Thymus (tissue), 11 donors: ENCODE data around the gene SYCE3. TPM values are rescaled to one million over a fixed set of nuclear protein-coding genes. Genes with fewer than 3 reads are reported as not detected.

Source experiments
- DNase-seq, 9 donors: peaks; one replicate each; pipeline ENCODE4 v3.0.0-alpha.2; 2013; ENCODE audit warnings: low spot score in 9 of 9, low read depth in 6 of 9, missing footprints in 1 of 9
- H3K27ac ChIP-seq, 2 donors: one replicate each; pipeline ENCODE4 v1.5.1; 2013; ENCODE audit warnings: control low read depth in 1 of 2, low read depth in 1 of 2, low read length in 1 of 2, mild to moderate bottlenecking in 1 of 2, moderate library complexity in 1 of 2
- H3K27me3 ChIP-seq, 2 donors: one replicate each; pipeline ENCODE4 v1.5.1; 2013; ENCODE audit warnings: low read length in 1 of 2; ENCODE audit not compliant: control insufficient read depth in 2 of 2, insufficient read depth in 1 of 2
- H3K36me3 ChIP-seq, 2 donors: one replicate each; pipeline ENCODE4 v1.5.1; 2013; ENCODE audit warnings: low read length in 1 of 2, mild to moderate bottlenecking in 1 of 2, moderate library complexity in 1 of 2; ENCODE audit not compliant: control insufficient read depth in 2 of 2, insufficient read depth in 2 of 2
- H3K4me1 ChIP-seq, 2 donors: one replicate each; pipeline ENCODE4 v1.5.1; 2013; ENCODE audit warnings: low read length in 2 of 2; ENCODE audit not compliant: control insufficient read depth in 2 of 2, insufficient read depth in 2 of 2
- H3K4me3 ChIP-seq, 2 donors: one replicate each; pipeline ENCODE4 v1.5.1; 2013; ENCODE audit warnings: low read length in 2 of 2, control low read depth in 1 of 2, mild to moderate bottlenecking in 1 of 2
- H3K9me3 ChIP-seq, 2 donors: one replicate each; pipeline ENCODE4 v1.5.1; 2013; ENCODE audit warnings: low read length in 1 of 2, mild to moderate bottlenecking in 1 of 2; ENCODE audit not compliant: control insufficient read depth in 2 of 2, insufficient read depth in 1 of 2
- WGBS: extraction: QIAGEN DNeasy Blood & Tissue Kit; methylation state at CpG from one replicate; pipeline ENCODE4 v1.1.7; 2013; 5-methylcytosine and 5-hydroxymethylcytosine counted together
- polyA plus RNA-seq: library from polyadenylated mRNA; stranded (reverse); fragments of 200-250 nt; gene quantifications from one replicate; pipeline ENCODE4 v1.2.3, GENCODE V29; 2013
- total RNA-seq: library from RNA; stranded (reverse); fragments of 120-200 nt; gene quantifications from one replicate; pipeline ENCODE4 v1.2.4, GENCODE V29; 2013
- donor health status: healthy.

Gene SYCE3
- total and polyA plus RNA-seq, 2 donors, result 0.19 to 1.1 TPM

- Histone ChIP-seq H3K9me3 (peaks cover 1 to 12% of the 10 kb centered on the region in 2 donors), H3K27me3 (peaks cover 58 to 79% of the 10 kb centered on the region in 2 donors), H3K36me3 (peaks cover 0 to 3% of the 10 kb centered on the region in 2 donors), H3K4me1 (peaks cover 9 to 30% of the 10 kb centered on the region in 2 donors), H3K27ac (peak overlapping the region; percentile 67 to 97), H3K4me3 (peak overlapping the region; percentile 50)
- peak in 1 of 9 donors; percentile 31 for DNase-seq
- 1% methylated on average over 44 of the region's 44 CpGs for WGBS
Measured at GRCh38 chr22:50531546-50531961, 31.2 kb downstream of the SYCE3 start.

DNA sequence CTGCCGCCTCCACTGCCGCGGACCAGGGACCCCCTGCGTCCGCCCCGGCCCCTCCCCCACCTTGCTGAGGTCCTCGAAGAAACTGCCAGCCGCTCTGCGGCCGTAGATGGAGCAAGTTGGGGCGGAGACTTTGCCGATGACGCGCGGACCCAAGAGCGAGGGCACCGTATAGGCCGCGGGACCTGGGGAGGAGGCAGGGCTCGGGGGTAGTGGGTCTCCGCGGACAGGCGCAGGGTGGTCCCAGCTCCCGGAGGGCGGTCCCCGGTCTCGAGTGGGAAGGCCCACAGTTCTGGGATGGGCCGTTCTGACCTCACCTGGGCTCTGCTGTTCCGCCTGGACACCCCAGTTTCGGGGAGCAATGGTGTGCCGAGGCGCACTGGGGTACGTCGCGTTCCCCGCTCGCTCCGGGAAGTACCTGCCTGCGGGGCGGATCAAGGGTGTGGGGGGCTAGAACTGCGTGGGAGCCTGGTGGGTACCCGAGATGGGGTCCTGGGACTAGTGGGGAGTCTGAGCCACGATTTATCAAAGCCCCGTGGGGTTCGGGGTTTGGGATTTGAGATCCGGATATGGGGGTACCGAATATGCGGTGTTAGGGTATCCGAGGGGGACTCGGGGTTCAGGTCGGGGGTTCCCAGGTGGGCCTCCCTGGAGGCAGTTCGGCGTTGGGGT is 31.7 kb downstream of the SYCE3 start:
- Histone ChIP-seq H3K4me1 (peaks cover 11 to 28% of the 10 kb centered on the region in 2 donors), H3K9me3 (peaks cover 1 to 12% of the 10 kb centered on the region in 2 donors), H3K27ac (peak overlapping the region; percentile 67 to 97), H3K27me3 (peaks cover 58 to 79% of the 10 kb centered on the region in 2 donors), H3K4me3 (peak overlapping the region; percentile 50), H3K36me3 (peaks cover 0 to 3% of the 10 kb centered on the region in 2 donors)
- peak in 1 of 9 donors; percentile 59 for DNase-seq
- 5% methylated on average over 53 of the region's 53 CpGs for WGBS

GRCh38 chr22:50530580-50530876 is 32.2 kb downstream of the SYCE3 start:
- peaks cover 58 to 79% of the 10 kb centered on the region in 2 donors for H3K27me3 ChIP-seq
- no peak for DNase-seq
- 3% methylated on average over 21 of the region's 21 CpGs for WGBS
- H3K9me3 ChIP-seq, result peaks cover 1 to 12% of the 10 kb centered on the region in 2 donors
- peak overlapping the region; percentile 67 to 97 for H3K27ac ChIP-seq
- peak overlapping the region; percentile 50 for H3K4me3 ChIP-seq
- peaks cover 0 to 3% of the 10 kb centered on the region in 2 donors for H3K36me3 ChIP-seq
- H3K4me1 ChIP-seq, result peaks cover 11 to 25% of the 10 kb centered on the region in 2 donors

DNA sequence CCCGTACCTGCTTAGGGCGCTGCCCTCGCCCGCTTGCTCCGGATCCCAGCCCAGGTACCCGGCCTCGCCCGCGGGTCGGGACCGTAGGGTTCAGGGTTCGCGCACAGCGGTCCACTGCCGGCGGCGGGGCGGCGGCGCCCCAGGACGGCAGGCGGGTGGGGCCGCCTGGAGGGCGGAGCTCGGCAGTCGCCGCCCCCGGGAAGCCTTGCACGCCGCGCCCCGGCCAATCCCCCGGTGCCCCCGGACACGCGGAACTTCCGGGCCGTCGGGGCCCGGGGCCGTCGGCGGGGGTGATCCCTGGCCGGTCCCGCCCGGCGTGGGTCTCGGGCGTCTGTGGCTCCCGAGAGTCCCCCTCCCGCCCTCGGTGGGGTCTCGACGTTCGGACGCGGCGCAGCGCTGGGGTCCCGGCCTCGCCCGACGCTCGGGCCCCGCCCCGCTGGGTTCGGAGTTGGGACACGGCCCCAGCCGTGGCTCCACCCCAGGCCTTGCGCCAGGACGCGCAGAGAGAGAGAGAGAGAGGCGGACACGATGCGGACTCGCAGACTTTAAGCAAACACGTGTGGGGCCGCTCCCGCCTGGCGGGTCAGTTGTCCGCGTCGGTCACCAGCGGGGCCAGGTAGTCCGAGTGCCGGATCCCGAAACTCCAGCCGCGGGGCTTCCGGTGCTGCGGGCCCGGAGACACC is 32.7 kb downstream of the SYCE3 start, which contains the start of gene TYMP:
Gene TYMP, minus strand, starts transcription at position 116 of the 683 bp plus-strand sequence. CDS start 303 bp downstream, outside the sequence.
- DNase-seq, result peak in 1 of 9 donors; percentile 48
- peaks cover 0 to 3% of the 10 kb centered on the region in 2 donors for H3K36me3 ChIP-seq
- H3K4me3 ChIP-seq, result peak within 1 kb of the TSS; percentile 50
- peaks cover 58 to 79% of the 10 kb centered on the region in 2 donors for H3K27me3 ChIP-seq
- peaks cover 12 to 25% of the 10 kb centered on the region in 2 donors for H3K4me1 ChIP-seq
- peaks cover 1 to 12% of the 10 kb centered on the region in 2 donors for H3K9me3 ChIP-seq
- H3K27ac ChIP-seq, result peak within 1 kb of the TSS; percentile 80 to 97
- WGBS, result 2% methylated on average over 92 of the region's 92 CpGs

GRCh38 chr22:50529416-50529896 is 33.3 kb downstream of the SYCE3 start:
- H3K36me3 ChIP-seq, result peaks cover 0 to 3% of the 10 kb centered on the region in 2 donors
- H3K9me3 ChIP-seq, result peaks cover 1 to 12% of the 10 kb centered on the region in 2 donors
- H3K4me1 ChIP-seq, result peaks cover 18 to 27% of the 10 kb centered on the region in 2 donors
- H3K27me3 ChIP-seq, result peaks cover 58 to 79% of the 10 kb centered on the region in 2 donors
- DNase-seq, result no peak
- peak overlapping the region; percentile 80 to 91 for H3K27ac ChIP-seq
- H3K4me3 ChIP-seq, result peak overlapping the region; percentile 37 to 50
- WGBS, result 37% methylated on average over 50 of the region's 50 CpGs

DNA sequence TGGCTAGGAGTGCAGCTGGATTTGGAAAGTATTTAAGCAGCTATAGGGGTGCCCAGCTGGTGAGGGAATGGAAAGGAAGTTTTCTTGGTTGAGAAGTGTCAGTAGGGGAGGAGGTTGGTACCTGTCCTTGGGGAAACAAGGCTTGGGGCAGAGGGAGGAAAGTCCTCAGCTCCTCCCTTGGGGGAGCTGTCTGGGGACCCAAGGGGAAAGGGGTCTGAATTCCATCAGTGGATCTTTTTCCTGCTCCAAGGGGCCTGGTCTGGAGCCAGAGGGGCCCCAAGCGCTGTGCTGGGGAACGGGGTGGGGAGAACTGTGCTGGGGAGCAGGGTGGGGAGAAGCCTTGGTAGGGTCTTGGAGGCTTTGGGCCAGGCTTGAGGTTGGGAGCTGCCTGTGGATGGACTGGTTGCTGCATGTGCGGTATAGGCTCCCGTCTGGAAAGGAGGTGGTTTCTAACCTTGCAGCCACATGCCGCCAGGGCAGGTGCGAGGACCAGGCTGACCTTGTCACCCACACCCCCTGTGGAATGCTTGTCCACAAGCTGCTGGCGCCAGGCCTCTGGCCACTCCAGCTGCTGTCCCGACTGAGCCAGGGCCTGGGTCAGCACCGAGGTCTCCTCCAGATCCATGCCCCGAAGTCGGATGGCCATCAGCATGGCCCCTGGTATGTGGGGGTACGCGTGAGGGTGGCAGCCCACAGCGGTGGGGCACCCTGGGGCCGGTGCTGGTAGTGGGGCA is 33.9 kb downstream of the SYCE3 start:
- Histone ChIP-seq H3K4me3 (peak overlapping the region; percentile 37 to 50), H3K9me3 (peaks cover 1 to 12% of the 10 kb centered on the region in 2 donors), H3K27ac (peak overlapping the region; percentile 80 to 91), H3K4me1 (peaks cover 21 to 29% of the 10 kb centered on the region in 2 donors), H3K27me3 (peaks cover 58 to 75% of the 10 kb centered on the region in 2 donors), H3K36me3 (peaks cover 4 to 5% of the 10 kb centered on the region in 2 donors)
- no peak for DNase-seq
- 82% methylated on average over 15 of the region's 15 CpGs for WGBS

DNA sequence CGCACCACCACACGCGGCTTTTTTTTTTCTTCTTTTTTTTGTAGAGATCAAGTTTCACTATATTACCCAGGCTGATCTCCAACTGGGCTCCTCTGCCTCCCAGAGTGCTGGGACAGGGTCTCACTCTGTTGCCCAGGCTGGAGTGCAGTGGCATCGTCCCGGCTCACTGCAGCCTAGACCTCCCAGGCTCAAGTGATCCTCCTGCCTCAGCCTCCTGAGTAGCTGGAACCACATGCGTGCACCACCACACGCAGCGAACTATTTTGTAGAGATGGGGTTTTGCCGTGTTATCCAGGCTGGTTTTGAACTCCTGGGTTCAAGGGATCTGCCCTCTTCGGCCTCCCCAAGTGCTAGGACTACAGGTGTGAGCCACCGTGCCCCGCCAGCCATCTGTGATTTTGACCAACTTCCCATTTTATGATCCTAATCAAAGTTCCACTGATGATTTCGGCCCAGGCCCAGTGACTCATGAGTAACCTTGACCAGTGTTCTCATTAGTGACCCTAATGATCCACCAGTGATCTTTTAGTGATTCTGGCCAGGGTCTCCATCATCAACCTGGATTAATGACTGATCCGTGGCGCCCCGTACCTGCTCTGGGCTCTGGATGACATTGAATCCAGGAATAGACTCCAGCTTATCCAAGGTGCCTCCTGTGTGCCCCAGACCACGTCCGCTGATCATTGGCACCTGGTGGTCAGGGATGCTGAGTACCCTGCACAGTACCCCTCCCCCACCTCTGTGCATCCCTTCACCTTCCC is 34.6 kb downstream of the SYCE3 start:
- Histone ChIP-seq H3K4me1 (peaks cover 21 to 30% of the 10 kb centered on the region in 2 donors), H3K36me3 (peaks cover 12% of the 10 kb centered on the region in 2 donors), H3K27me3 (peaks cover 51 to 67% of the 10 kb centered on the region in 2 donors), H3K4me3 (no peak overlapping the region), H3K27ac (peak overlapping the region in 1 of 2 donors; percentile 18), H3K9me3 (peaks cover 1 to 12% of the 10 kb centered on the region in 2 donors)
- WGBS, result 95% methylated on average over 18 of the region's 18 CpGs
- no peak for DNase-seq
